Neural cell (in vitro differentiated cells): ENCODE results near the gene PANK4. TPM values are rescaled to one million over a fixed set of nuclear protein-coding genes. Genes with fewer than 3 reads are reported as not detected.
"Not testable (repeated sequence)": the region's sequence is repeated elsewhere in the genome, so short reads cannot be mapped to it uniquely, and the experiment has no call there.

Source experiments
- H2AFZ ChIP-seq: fragments of 200-600, 300-800 bp; sonication (generic), shearing (Covaris generic); 2 replicates; pipeline ENCODE4 v1.6.0; 2014; ENCODE audit warnings: low read depth, mild to moderate bottlenecking, antibody characterized with exemption, low read length, moderate library complexity
- H3F3A ChIP-seq: fragments of 200-600 bp; shearing (Covaris generic); 2 replicates; pipeline ENCODE4 v1.6.1; 2016; ENCODE audit warnings: mild to moderate bottlenecking, moderate library complexity, mixed read lengths, antibody characterized with exemption, low read length; ENCODE audit not compliant: insufficient read depth, poor library complexity, severe bottlenecking
- H3K27ac ChIP-seq: fragments of 200-600, 300-800 bp; sonication (generic), shearing (Covaris generic); 2 replicates; pipeline ENCODE4 v1.5.1; 2014; ENCODE audit warnings: mild to moderate bottlenecking, low read length, moderate library complexity
- H3K27me3 ChIP-seq: fragments of 300-800, 200-600 bp; sonication (generic), shearing (Covaris generic); 2 replicates; pipeline ENCODE4 v1.6.0; 2014; ENCODE audit warnings: mild to moderate bottlenecking, low read depth, low read length, moderate library complexity; ENCODE audit not compliant: insufficient read depth
- H3K36me3 ChIP-seq: fragments of 300-800, 200-600 bp; sonication (generic), shearing (Covaris generic); 2 replicates; pipeline ENCODE4 v1.5.1; 2014; ENCODE audit warnings: mild to moderate bottlenecking, antibody characterized with exemption, low read length, moderate library complexity; ENCODE audit not compliant: insufficient read depth
- H3K4me2 ChIP-seq: fragments of 300-800, 200-600 bp; sonication (generic), shearing (Covaris generic); 2 replicates; pipeline ENCODE4 v1.6.0; 2014; ENCODE audit warnings: mild to moderate bottlenecking, low read length
- H3K4me3 ChIP-seq: fragments of 300-800, 200-600 bp; sonication (generic), shearing (Covaris generic); 2 replicates; pipeline ENCODE4 v1.5.1; 2014; ENCODE audit warnings: mild to moderate bottlenecking, low read length, moderate library complexity
- H3K79me2 ChIP-seq: fragments of 200-600 bp; shearing (Covaris generic); replicated peaks from 2 replicates; pipeline ENCODE4 v1.6.0; 2014; ENCODE audit warnings: mild to moderate bottlenecking, low read length, moderate library complexity; ENCODE audit not compliant: insufficient read depth
- H3K9ac ChIP-seq: fragments of 300-800, 200-600 bp; sonication (generic), shearing (Covaris generic); 2 replicates; pipeline ENCODE4 v1.6.1; 2016; ENCODE audit warnings: mild to moderate bottlenecking, low read length, mixed read lengths
- H3K9me2 ChIP-seq: fragments of 200-600 bp; shearing (Covaris generic); 2 replicates; pipeline ENCODE4 v1.6.1; 2016; ENCODE audit warnings: mild to moderate bottlenecking, low read length, mixed read lengths; ENCODE audit not compliant: insufficient read depth
- H3K9me3 ChIP-seq: fragments of 200-600, 300-800 bp; sonication (generic), shearing (Covaris generic); 2 replicates; pipeline ENCODE4 v1.6.1; 2016; ENCODE audit warnings: mild to moderate bottlenecking, mixed run types, low read length, moderate library complexity, mixed read lengths
- H4K20me1 ChIP-seq: fragments of 200-600 bp; shearing (Covaris generic); 2 replicates; pipeline ENCODE4 v1.6.1; 2016; ENCODE audit warnings: mild to moderate bottlenecking, mixed run types; ENCODE audit not compliant: insufficient read depth
- EP300 ChIP-seq: fragments of 450-650 bp; conservative IDR thresholded peaks from 2 replicates; pipeline ENCODE4 v1.6.1; 2014; ENCODE audit warnings: antibody characterized with exemption, mild to moderate bottlenecking, moderate library complexity; ENCODE audit not compliant: poor library complexity, severe bottlenecking
- EZH2 ChIP-seq: fragments of 200-600, 300-800 bp; shearing (Covaris generic), sonication (generic); IDR thresholded peaks from 2 replicates; pipeline ENCODE4 v1.6.1; 2014; ENCODE audit warnings: antibody characterized with exemption, low read length, borderline replicate concordance, mild to moderate bottlenecking; ENCODE audit not compliant: insufficient read depth, poor library complexity, severe bottlenecking
- MXI1 ChIP-seq: fragments of 450-650 bp; conservative IDR thresholded peaks from 2 replicates; pipeline ENCODE4 v1.6.1; 2014; ENCODE audit warnings: antibody characterized with exemption, mild to moderate bottlenecking; ENCODE audit not compliant: poor library complexity, severe bottlenecking
- POLR2AphosphoS5 ChIP-seq: IDR thresholded peaks from 2 replicates; pipeline ENCODE4 v1.6.1; 2012
- RAD21 ChIP-seq: fragments of 450-650 bp; conservative IDR thresholded peaks from 2 replicates; pipeline ENCODE4 v1.6.1; 2014; ENCODE audit warnings: antibody characterized with exemption, mild to moderate bottlenecking, moderate library complexity
- SMC3 ChIP-seq: fragments of 450-650 bp; conservative IDR thresholded peaks from 2 replicates; pipeline ENCODE4 v1.6.1; 2014; ENCODE audit warnings: antibody characterized with exemption, mild to moderate bottlenecking, moderate library complexity; ENCODE audit not compliant: poor library complexity
- TAF1 ChIP-seq: IDR thresholded peaks from 2 replicates; pipeline ENCODE4 v1.6.1; 2012; ENCODE audit warnings: low read depth
- polyA plus RNA-seq: library from polyadenylated mRNA; depleted of rRNA; stranded (reverse); fragments of >200 nt; gene quantifications from 2 replicates; pipeline ENCODE4 v1.2.3, GENCODE V29; 2014
- TF ChIP-seq, protein P1 (sequence below): IDR thresholded peaks from 2 replicates; pipeline ENCODE4 v1.6.1; 2012; ENCODE audit warnings: borderline replicate concordance
- TF ChIP-seq, protein P2 (sequence below): fragments of 450-650 bp; IDR thresholded peaks from 2 replicates; pipeline ENCODE4 v1.5.1; 2014; ENCODE audit warnings: antibody characterized with exemption, mild to moderate bottlenecking, moderate library complexity; ENCODE audit not compliant: poor library complexity, severe bottlenecking

PANK4 gene
- polyA plus RNA-seq, 1 donor from 2014 or later: 37.9 TPM

DNA sequence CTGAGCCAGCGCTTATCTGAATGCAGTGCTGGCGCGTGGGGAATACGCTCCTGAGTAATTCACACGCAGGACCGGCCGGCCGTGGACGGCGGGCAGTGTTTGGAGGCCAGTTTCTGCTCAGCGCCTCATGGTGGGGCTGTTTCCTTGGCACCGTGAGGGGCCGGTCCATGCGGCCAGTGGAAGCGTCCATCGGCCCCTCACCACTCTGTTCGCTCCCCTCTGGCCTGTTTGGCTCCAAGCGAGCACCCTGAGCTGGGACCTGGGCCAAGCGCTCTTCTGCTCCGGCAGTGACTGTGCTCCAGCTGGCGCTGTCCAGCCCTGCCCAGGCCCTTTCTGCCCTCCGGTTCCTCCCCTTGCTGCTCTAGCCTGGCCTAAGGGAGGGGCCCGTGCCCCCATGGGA, 66.6 kb downstream of the PANK4 start:
- Histone ChIP-seq H3K36me3 (no peaks in the 10 kb centered on the region), H3K9me2 (no peaks in the 10 kb centered on the region), H2AFZ (no peak overlapping the region), H3K4me2 (no peak overlapping the region), H3K4me3 (no peak overlapping the region), H3K9ac (no peak overlapping the region), H3K9me3 (no peaks in the 10 kb centered on the region), H3F3A (no peaks in the 10 kb centered on the region), H3K79me2 (no peaks in the 10 kb centered on the region), H4K20me1 (no peaks in the 10 kb centered on the region), H3K27ac (no peak overlapping the region), H3K27me3 (no peaks in the 10 kb centered on the region)
- no peak for TF ChIP-seq TAF1
- no peak for TF ChIP-seq EP300
- no peak for TF ChIP-seq RAD21

DNA sequence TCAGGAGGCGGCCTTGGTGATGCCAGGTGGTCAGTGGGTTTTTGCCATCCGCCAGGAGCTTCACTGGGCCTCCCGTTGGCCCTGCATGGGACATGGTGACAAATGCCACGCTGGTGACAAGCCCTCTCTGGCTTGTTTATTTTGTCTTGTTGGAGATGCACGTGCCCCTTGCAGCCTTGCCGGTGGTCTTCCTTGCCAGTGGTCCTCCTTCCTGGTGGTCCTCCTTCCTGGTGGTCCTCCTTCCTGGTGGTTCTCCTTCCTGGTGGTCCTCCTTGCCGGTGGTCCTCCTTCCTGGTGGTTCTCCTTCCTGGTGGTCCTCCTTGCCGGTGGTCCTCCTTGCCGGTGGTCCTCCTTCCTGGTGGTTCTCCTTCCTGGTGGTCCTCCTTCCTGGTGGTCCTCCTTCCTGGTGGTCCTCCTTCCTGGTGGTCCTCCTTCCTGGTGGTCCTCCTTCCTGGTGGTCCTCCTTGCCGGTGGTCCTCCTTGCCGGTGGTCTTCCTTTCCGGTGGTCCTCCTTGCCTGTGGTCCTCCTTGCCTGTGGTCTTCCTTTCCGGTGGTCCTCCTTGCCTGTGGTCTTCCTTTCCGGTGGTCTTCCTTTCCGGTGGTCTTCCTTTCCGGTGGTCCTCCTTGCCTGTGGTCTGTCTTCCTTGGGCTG, 67.2 kb downstream of the PANK4 start:
- H3K27ac ChIP-seq, H3K27me3 ChIP-seq, H3F3A ChIP-seq: not testable (repeated sequence)

DNA sequence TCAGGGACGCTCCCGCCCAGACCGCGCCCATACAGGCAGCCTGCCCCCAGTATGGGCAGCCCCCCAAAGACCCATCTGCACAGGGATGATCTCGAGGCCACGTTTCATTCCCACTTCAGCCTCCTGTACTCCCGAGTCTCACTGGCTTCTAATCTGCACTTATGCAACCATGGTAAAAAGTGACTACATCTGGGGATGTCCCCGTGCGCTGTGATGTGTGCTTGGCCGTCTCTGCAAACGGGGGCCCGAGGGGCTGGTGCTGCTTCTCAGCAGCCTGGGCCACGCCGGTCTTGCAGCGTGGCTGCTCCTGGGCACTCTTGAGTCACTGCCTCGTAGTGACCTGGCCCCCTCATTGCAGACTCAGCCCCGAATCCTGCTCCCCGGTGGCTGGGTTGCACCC, 67.7 kb downstream of the PANK4 start:
- H3K9me2 ChIP-seq: no peaks in the 10 kb centered on the region
- no peaks in the 10 kb centered on the region for H3K36me3 ChIP-seq
- no peak overlapping the region for H3K27ac ChIP-seq
- H3K4me3 ChIP-seq: no peak overlapping the region
- H4K20me1 ChIP-seq: no peaks in the 10 kb centered on the region
- no peak overlapping the region for H2AFZ ChIP-seq
- H3K27me3 ChIP-seq: no peaks in the 10 kb centered on the region
- no peak overlapping the region for H3K9ac ChIP-seq
- H3K4me2 ChIP-seq: no peak overlapping the region
- no peaks in the 10 kb centered on the region for H3K9me3 ChIP-seq
- H3F3A ChIP-seq: no peaks in the 10 kb centered on the region
- H3K79me2 ChIP-seq: no peaks in the 10 kb centered on the region
- TF ChIP-seq TAF1: no peak
- no peak for TF ChIP-seq SMC3
- no peak for TF ChIP-seq POLR2AphosphoS5
- TF ChIP-seq EZH2: no peak
- TF ChIP-seq, protein P1, sequence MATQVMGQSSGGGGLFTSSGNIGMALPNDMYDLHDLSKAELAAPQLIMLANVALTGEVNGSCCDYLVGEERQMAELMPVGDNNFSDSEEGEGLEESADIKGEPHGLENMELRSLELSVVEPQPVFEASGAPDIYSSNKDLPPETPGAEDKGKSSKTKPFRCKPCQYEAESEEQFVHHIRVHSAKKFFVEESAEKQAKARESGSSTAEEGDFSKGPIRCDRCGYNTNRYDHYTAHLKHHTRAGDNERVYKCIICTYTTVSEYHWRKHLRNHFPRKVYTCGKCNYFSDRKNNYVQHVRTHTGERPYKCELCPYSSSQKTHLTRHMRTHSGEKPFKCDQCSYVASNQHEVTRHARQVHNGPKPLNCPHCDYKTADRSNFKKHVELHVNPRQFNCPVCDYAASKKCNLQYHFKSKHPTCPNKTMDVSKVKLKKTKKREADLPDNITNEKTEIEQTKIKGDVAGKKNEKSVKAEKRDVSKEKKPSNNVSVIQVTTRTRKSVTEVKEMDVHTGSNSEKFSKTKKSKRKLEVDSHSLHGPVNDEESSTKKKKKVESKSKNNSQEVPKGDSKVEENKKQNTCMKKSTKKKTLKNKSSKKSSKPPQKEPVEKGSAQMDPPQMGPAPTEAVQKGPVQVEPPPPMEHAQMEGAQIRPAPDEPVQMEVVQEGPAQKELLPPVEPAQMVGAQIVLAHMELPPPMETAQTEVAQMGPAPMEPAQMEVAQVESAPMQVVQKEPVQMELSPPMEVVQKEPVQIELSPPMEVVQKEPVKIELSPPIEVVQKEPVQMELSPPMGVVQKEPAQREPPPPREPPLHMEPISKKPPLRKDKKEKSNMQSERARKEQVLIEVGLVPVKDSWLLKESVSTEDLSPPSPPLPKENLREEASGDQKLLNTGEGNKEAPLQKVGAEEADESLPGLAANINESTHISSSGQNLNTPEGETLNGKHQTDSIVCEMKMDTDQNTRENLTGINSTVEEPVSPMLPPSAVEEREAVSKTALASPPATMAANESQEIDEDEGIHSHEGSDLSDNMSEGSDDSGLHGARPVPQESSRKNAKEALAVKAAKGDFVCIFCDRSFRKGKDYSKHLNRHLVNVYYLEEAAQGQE: no peak
- TF ChIP-seq RAD21: no peak
- TF ChIP-seq MXI1: no peak
- no peak for TF ChIP-seq EP300
- TF ChIP-seq, protein P2, sequence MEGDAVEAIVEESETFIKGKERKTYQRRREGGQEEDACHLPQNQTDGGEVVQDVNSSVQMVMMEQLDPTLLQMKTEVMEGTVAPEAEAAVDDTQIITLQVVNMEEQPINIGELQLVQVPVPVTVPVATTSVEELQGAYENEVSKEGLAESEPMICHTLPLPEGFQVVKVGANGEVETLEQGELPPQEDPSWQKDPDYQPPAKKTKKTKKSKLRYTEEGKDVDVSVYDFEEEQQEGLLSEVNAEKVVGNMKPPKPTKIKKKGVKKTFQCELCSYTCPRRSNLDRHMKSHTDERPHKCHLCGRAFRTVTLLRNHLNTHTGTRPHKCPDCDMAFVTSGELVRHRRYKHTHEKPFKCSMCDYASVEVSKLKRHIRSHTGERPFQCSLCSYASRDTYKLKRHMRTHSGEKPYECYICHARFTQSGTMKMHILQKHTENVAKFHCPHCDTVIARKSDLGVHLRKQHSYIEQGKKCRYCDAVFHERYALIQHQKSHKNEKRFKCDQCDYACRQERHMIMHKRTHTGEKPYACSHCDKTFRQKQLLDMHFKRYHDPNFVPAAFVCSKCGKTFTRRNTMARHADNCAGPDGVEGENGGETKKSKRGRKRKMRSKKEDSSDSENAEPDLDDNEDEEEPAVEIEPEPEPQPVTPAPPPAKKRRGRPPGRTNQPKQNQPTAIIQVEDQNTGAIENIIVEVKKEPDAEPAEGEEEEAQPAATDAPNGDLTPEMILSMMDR: no peak

More for the DNA sequence above, 67.2 kb downstream of the PANK4 start:
- not testable (repeated sequence) for H4K20me1 ChIP-seq, H2AFZ ChIP-seq, H3K36me3 ChIP-seq, H3K9me3 ChIP-seq, H3K4me3 ChIP-seq, H3K79me2 ChIP-seq, H3K4me2 ChIP-seq, H3K9me2 ChIP-seq, H3K9ac ChIP-seq

Other genes starting within 250 kb of the PANK4 start
- gene MORN1, start 135.0 kb downstream of the PANK4 start, polyA plus RNA-seq: 8.2 and 10.9 TPM in 2 replicates
- 58.5 and 58.7 TPM in 2 replicates for gene RER1, start 134.8 kb downstream of the PANK4 start, polyA plus RNA-seq
- gene PEX10, start 114.0 kb downstream of the PANK4 start, polyA plus RNA-seq: 29.4 and 30.1 TPM in 2 replicates
- gene PLCH2, start 50.3 kb downstream of the PANK4 start, polyA plus RNA-seq: 5.7 and 6.6 TPM in 2 replicates
- 0.81 TPM in 1 of 2 replicates, not detected in the other for gene HES5, start 3.7 kb upstream of the PANK4 start, polyA plus RNA-seq
- gene TNFRSF14, start 29.8 kb upstream of the PANK4 start, polyA plus RNA-seq: 1.1 TPM in 2 replicates
- gene PRXL2B, start 60.2 kb upstream of the PANK4 start, polyA plus RNA-seq: 29.0 and 35.9 TPM in 2 replicates
- 5.2 TPM in 1 of 2 replicates, not detected in the other for gene MMEL1, start 106.4 kb upstream of the PANK4 start, polyA plus RNA-seq